Stimulated activated naive CD4-positive, alpha-beta T cell treated with Interleukin-2 at 50 U/mL for 16 hours (primary cell): ENCODE data around the gene ABHD11.
A peak's percentile ranks its signal among the peaks of the same experiment; 100 is the strongest.

Source experiments
- DNase-seq: peaks from one replicate; lab custom pipeline; 2025; lab: John Stamatoyannopoulos, UW

The ABHD11 gene

DNA sequence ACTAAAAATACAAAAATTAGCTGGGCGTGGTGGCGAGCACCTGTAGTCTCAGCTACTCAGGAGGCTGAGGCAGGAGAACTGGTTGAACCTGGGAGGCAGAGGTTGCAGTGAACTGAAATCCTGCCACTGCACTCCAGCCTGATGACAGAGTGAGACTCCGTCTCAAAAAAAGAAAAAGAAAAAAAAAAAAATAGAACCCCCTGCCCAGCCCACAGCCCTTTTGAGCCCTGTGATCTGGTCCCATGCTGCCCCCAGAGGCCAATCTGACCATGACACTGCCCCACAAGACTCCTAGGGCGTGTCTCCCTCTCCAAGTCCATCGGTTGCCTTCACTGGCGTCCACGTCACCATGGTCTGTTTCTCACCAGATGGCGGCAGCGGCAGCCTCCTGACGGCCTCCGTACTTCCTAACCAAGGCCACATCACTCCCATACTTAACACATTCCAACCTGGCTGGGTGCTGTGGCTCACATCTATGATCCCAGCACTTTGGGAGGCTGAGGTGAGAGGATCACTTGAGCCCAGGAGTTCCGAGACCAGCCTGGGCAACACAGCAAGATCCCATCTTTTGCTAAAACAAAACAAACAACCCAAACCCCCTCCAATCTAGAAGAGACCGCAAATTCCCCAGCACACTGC lies 37.1 kb downstream of the ABHD11 start:
- peak; percentile 18 for DNase-seq

DNA sequence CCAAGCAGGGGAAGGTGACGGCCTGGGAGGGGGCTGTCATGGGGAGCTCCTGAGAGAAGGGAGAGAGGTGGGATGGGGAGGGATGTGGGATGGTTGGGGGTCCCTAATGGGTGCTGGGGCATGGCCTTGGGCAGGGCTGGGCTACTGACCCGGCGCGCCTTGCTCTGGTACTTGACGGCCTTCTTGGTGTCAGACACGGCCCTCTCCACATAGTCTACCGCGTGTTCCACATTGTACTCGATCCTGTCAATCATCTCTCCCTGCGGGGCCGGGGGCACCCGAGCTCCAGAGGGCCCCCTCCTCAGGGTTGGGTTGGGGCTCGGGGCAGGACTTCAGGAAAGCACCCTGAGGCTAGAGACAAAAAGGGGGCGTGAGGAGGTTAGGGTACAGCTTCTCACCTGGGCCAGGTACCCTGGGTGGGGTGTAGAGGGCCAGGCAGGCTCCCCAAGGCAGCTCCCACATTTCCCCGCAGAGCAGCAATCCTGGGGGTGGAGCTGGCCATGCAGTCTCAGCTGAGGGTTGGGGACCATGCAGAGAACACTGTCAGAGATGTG lies 37.9 kb downstream of the ABHD11 start:
- no peak for DNase-seq

DNA sequence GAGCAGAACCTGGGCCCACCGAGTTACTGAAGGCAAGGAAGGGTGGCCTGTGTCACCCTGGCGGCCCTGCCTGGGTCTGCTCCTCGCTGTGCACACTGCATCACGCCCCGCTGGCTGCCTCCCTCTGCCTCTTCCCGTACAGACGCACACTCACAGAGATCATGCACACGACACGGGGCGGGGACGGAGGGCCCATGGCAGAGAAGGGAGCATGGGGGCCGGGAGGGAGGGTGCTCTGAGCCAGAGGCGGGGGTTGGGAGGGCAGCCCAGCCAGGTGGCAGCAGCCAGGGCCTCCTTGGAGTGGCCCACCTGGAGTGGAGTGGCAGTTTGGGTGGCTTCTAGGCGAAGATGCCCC lies 38.6 kb downstream of the ABHD11 start:
- no peak for DNase-seq

DNA sequence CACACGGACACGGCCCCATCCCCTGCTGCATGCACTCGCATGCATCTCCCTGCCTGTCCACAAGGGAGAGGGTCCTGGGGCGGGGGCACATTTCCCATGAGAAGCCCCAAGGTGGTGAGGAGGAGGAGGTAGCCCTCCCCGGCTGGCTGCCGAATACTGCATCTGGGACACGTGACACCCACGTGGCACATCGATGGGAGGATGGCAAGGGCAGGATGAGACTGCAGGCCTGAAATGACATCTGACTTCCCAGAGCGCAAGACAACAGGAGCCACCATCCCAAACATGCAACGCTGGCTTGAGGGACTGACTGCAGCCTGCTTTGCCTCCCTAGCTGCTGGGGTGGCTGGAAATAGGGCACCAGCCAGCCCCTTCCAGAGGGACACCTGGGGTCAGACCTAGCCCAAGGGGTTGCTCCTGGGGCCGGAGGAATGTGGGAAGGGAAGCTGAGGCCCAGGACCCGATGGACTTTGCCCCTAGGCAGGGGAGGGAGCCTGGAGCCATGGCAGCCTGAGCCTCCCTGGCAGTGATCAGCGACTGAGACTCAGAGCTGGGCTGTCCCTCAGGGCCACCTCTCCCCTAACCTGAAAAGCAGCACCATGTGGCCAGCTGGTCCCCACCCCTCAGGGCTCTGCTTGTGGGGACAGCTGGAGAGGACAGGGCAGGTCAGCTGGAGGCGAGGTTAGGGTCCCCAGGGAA lies 39.1 kb downstream of the ABHD11 start:
- no peak for DNase-seq

DNA sequence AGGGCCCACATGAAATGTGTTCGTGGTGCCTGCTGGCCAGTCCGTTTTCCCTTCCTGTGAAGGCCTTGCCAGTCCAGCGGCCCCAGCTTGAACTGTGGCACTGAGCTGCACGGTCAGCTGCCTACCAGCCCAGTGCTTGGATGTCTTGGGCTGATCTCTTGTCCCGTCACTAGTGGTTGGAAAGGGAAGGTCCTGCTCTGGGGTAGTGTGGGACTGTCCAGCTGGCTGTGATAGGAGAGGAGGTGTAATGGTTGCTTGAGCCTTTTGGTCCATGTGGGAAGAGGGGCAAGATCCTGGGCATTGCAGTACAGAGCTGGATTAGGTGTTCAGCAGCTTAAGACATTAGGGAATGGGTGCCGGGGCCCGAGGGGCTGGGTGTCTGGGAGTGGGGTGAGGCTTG lies 40.2 kb downstream of the ABHD11 start:
- DNase-seq = no peak

DNA sequence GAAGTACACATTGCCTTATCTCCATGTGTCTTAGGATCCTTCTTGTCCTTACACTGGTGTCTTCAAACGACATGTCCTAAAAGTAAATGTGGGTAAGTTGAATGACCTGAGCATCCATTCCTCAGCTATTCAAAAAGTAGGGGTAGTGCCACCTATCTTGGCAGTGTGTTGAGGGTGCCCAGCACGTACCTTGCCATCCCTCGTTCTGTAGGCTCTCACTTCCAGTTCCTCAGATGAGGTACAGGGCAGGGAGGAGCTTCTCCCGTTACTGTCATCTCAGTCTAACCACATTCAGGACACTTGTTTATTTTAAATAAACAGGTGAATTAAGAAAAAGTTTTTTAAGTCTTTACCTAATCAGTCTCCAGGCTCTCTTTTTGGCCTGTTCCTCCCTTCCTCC lies 42.2 kb downstream of the ABHD11 start:
- no peak for DNase-seq

DNA sequence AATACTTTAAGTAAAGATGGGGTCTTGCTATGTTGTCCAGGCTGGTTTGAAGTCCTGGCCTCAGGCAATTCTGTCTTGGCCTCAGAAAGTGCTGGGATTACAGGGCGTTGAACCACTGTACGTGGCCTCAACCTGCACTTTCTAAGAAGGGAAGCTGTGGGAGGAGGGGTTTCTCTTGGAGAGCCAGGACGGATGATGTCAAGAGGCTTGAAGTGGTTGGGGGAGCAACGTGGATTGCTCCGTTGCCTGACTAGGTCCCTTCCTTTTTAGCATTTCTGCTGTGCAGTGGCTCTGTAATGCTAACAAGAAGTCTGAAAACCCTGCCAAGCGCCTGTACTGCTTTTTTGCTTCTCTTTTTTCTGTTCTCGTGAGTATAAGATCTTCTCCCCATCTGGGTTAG lies 48.0 kb downstream of the ABHD11 start:
- no peak for DNase-seq

DNA sequence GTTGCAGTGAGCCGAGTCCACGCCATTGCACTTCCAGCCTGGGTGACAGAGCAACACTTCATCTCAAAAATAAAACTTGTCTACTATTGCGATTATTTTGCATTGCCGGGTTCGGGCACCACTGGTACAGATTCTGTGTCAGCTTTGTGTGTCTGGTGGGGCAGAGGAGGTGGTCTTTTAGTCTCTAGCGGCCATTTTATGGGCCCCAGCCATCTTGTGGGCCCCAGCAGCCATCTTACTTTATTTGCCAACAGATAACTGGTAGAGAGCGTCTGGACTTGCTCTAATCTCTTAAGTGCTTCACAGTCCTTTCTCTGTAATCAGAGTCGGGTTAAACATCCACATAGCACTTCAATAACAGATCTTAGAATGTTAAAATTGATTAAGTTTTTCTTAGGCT lies 50.3 kb downstream of the ABHD11 start:
- no peak for DNase-seq
